GM19452 (cell line): ENCODE data around the gene ZDHHC22.
"Not testable (repeated sequence)": the region's sequence is repeated elsewhere in the genome, so short reads cannot be mapped to it uniquely, and the experiment has no call there.

Source experiments
- ATAC-seq: cut with Tn5 transposase; IDR thresholded peaks from one replicate; pipeline ENCODE4 v1.9.1; 2021; ENCODE audit not compliant: unreplicated experiment

ZDHHC22 gene, protein sequence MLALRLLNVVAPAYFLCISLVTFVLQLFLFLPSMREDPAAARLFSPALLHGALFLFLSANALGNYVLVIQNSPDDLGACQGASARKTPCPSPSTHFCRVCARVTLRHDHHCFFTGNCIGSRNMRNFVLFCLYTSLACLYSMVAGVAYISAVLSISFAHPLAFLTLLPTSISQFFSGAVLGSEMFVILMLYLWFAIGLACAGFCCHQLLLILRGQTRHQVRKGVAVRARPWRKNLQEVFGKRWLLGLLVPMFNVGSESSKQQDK

GRCh38 chr14:77141214-77142004 lies at the start of gene ZDHHC22:
Gene ZDHHC22, minus strand, starts transcription at chr14:77141791. Its CDS starts 2,053 bp downstream, at chr14:77139738.
- no peak for ATAC-seq

GRCh38 chr14:77190977-77191376 lies 49.4 kb upstream of the ZDHHC22 start:
- no peak for ATAC-seq

- no peak for ATAC-seq
These were observed 47.9 kb upstream of the ZDHHC22 start for GRCh38 chr14:77189479-77189878.

DNA sequence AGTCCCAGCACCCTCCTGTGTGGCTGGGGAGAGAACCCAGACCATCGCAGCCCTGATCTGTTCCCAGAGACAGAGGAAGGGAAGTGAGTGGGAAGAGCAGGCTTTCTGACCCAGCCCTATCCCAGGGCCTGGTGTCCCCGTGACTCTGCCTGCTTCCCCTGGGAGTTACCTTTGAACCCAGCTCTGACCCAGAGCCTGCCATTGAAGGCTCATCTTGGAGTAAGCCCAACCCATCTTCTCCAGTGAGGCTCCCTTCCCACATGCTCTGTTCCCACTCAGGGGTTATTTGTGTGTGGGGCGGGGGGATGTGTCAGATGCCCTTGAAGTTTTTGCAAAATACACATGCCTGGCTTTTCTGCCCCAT lies 46.0 kb upstream of the ZDHHC22 start:
- no peak for ATAC-seq

- no peak for ATAC-seq
These were observed 45.5 kb upstream of the ZDHHC22 start for GRCh38 chr14:77186911-77187648.

GRCh38 chr14:77185093-77185465 lies 43.5 kb upstream of the ZDHHC22 start:
- no peak for ATAC-seq

DNA sequence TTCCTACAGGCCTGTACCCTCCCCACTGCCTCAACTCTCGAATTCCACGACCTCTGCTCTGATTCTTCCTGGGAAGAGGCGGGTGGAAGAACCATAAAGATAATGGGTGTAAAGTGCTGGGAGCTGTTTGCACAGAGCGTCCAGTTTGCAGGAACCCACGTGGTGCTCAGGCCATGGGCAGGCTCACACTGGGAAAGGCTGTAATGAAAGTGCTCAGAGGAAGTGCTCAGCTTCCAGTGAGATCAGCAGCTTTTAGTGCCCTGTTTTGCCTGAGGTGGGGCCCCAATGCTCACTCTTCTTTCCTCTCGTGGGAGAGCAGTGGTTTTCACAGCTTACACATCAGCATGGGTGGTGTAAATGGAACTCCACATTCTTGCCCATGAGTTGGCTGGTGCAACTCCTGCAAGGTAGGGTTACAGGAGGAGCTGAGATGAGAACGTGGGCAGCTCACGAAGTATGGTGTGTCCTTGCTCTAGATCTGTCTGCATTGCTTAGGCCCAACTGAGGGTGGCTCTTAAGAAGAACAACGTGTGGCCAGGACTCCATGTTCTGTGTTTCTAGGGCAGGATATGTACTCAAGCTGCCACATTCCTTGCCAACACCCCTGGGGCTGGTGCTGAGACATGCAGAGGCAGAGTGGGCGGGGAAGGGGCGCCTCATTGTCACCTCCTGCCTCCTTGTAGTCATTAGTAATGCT lies 43.0 kb upstream of the ZDHHC22 start:
- no peak for ATAC-seq

GRCh38 chr14:77183896-77184295 lies 42.3 kb upstream of the ZDHHC22 start:
- no peak for ATAC-seq

- peak; percentile 73 for ATAC-seq
These were observed 40.2 kb upstream of the ZDHHC22 start, which contains the start of gene TMEM63C for GRCh38 chr14:77181603-77182437. Gene TMEM63C, plus strand, starts transcription at chr14:77181798. Its CDS starts 37,016 bp downstream, at chr14:77218814.

DNA sequence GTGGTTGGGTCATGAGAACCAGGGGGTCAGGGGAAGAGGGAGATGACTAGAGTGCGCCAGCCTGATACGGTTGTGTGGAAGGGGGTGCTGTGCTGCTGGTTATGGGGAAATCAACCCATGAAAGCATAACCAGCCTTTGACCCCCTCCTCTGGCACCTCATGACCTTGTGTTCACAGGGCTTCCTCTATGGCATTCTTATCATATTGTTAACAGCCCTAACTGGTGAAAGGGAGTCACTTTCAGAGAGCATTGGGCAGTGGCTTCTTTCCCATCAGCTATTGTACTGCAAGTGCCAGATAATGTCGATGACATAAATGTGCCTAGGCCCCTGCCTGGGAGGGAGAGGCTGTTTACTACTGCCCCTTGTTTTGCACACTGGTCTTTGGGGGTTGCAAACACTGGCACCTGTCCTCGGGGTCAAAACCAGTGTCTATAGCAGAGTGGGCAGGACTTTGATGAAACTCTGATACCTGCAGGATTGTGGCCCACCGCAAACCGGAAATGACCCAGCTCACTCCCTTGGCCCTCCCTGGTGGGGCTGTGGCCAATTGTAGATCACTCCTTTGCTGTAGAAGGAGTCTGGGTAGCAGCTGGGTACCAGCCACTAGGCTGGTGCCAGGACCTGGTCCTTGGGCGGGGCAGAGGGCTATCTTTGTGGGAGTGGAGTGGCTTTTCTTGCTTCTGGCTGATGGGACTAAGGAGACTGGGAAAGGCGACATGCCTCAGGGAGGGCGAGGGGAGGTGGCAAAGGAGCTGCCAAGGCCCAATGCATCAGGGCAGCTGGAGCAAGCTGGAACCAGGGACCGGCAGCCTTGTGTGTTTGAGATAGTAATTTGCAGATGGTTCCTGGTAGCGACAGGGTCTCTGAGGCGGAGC lies 39.4 kb upstream of the ZDHHC22 start:
- ATAC-seq = no peak

DNA sequence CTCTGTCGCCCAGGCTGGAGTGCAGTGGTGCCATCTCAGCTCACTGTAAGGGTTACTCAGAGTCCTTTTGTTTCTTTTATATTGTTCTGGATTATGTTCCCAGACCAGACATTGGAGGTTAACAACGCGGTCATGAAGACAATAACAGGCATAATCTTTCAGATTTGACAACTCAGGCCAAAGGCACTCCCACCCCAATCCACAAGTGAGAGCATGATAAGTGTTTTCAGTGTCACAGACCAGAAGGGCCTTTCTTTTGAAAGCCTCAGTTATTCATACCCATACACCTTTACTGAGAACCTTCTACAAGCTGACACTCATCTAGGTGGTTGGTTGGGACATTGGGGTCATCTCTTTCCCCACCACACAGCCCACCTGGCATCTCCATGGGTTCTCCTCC lies 37.1 kb upstream of the ZDHHC22 start:
- ATAC-seq = no peak

GRCh38 chr14:77177702-77178101 lies 36.1 kb upstream of the ZDHHC22 start:
- no peak for ATAC-seq

DNA sequence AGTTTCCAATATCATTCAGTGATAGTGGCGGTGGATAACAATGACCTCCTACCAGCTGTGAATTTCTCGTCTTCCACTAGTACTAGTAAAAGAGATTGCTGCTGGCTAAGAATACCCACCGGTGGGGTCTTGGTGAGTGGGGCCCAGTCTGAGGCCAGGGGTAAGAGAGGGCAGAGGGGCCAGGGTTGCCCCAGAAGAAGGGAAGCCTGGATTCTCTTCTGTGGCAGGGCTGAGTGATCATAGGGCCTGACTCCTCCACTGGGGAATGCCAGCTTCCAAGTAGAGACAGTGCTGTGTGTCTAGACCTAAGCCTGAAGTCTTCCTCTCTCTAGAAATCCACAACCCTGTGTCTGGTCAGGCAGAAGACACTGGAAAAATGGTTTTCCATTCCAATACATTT lies 34.3 kb upstream of the ZDHHC22 start:
- no peak for ATAC-seq

DNA sequence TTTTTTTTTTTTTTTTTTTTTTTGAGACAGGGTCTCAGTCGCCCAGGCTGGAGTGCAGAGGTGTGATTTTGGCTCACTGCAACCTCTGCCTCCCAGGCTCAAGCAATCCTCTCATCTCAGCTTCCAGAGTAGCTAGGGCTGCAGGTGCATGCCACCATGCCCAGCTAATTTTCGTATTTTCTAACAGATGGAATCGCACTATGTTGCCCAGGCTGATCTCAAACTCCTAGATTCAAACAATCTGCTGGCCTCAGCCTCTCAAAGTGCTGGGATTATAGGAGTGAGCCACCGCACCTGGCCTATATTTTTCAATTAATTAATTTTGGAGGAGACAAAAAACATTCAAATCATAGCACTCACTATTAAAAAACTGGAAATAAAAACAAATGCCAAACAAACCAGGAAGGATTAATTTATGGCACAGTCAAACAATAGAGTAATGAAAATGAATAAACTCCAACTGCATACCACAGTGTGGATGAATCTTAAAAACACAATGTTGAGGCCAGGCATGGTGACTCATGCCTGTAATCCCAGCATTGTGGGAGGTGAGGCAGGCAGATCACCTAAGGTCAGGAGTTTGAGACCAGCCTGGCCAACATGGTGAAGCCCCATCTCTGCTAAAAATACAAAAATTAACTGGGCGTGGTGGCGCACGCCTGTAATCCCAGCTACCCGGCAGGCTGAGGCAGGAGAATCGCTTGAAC lies 32.5 kb upstream of the ZDHHC22 start:
- ATAC-seq = not testable (repeated sequence)

- ATAC-seq = no peak
These were observed 31.3 kb upstream of the ZDHHC22 start for GRCh38 chr14:77172916-77173315.

DNA sequence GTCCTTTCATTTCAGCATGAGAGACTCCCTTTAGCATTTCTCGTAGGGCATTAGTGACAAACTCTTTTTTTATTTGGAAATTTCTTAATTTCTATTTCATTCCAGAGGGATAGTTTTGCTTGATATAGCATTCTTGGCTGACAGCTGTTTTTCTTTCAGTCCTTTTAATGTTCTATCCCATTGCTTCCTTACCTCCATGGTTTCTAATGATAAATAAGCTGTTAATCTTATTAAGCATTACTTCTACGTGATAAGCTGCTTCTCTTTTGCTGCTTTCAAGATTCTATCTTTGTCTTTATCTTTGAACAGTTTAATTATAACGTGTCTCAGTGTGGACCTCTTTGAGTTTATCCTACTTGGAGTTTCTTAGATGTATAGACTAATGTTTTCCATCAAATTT lies 28.5 kb upstream of the ZDHHC22 start:
- no peak for ATAC-seq

DNA sequence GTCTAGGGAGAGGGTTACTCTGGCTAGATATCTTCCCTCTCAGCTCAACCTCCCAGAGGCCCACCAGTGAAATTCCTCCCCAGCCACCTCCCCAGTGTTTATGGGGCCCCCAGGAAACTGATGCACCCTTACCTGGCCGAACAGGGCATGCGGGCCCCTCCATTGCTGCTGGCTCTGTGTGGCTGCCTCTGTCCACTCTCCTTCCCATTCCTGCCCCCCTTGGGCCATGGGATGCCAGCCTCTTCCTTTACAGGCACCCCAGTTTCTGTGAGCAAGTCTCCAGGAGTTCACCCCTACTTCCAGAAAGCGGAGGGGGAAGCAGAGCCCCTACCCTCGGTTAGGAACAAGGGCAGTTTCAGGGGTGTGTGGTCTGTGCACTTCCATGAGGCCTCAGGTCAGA lies 19.4 kb upstream of the ZDHHC22 start:
- no peak for ATAC-seq

DNA sequence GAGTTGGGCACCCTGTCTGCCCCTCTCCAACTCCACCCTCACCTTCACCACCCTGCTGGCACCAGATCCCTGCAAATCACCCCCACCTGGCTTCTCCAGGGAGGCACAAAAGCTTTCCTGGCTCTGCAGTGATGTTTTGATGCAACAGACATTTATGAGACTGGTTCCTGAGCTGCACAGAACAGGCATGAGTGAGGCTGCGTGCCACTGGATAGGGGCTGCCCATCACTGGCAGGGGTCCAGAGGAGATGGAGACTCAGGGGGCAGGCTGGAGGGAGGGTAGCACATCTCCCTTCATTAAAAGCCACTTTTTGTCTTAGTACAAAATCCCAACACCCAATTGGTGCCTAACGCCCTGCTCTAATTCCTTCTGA lies 17.3 kb upstream of the ZDHHC22 start:
- ATAC-seq = no peak
